Progenitor cell of endocrine pancreas (in vitro differentiated cells): ENCODE measurements around the gene SEMA3A. TPM values are rescaled to one million over a fixed set of nuclear protein-coding genes. Genes with fewer than 3 reads are reported as not detected.
A peak's percentile ranks its signal among the peaks of the same experiment; 100 is the strongest.

Source experiments
- DNase-seq: peaks from one replicate; pipeline ENCODE4 v3.0.0; 2021; ENCODE audit warnings: low spot score; ENCODE audit not compliant: unreplicated experiment
- H3K27ac Mint-ChIP-seq: 2 replicates; pipeline ENCODE4 v1.8.0; 2021; ENCODE audit warnings: mild to moderate bottlenecking, moderate library complexity, mixed read lengths
- H3K27me3 Mint-ChIP-seq: 2 replicates; pipeline ENCODE4 v1.8.0; 2021; ENCODE audit warnings: mixed read lengths
- H3K36me3 Mint-ChIP-seq: 2 replicates; pipeline ENCODE4 v1.8.0; 2022; ENCODE audit warnings: mixed read lengths; ENCODE audit not compliant: insufficient read depth
- H3K4me1 Mint-ChIP-seq: 2 replicates; pipeline ENCODE4 v1.8.0; 2021; ENCODE audit warnings: low read depth, mixed read lengths
- H3K4me3 Mint-ChIP-seq: 2 replicates; pipeline ENCODE4 v1.8.0; 2021; ENCODE audit warnings: low read depth, mild to moderate bottlenecking, moderate library complexity, mixed read lengths
- H3K9me3 Mint-ChIP-seq: 2 replicates; pipeline ENCODE4 v1.8.0; 2021; ENCODE audit warnings: low read depth, mixed read lengths
- CTCF ChIP-seq: fragments of 200-600 bp; sonication (generic); IDR thresholded peaks from one replicate; pipeline ENCODE4 v1.5.0; 2021; ENCODE audit warnings: antibody characterized with exemption, mild to moderate bottlenecking; ENCODE audit not compliant: unreplicated experiment
- total RNA-seq: library from RNA; stranded (reverse); gene quantifications from 2 replicates; pipeline ENCODE4 v1.2.1, GENCODE V29; 2021

Gene SEMA3A
- total RNA-seq, 1 donor from 2014 or later: 12.4 TPM

- Mint-ChIP-seq H3K4me1 (peaks cover 2% of the 10 kb centered on the region), H3K27me3 (no peaks in the 10 kb centered on the region), H3K27ac (no peak overlapping the region), H3K9me3 (no peaks in the 10 kb centered on the region), H3K4me3 (no peak overlapping the region), H3K36me3 (no peaks in the 10 kb centered on the region)
- TF ChIP-seq CTCF: no peak
- DNase-seq: no peak
These were observed 92.4 kb downstream of the SEMA3A start for GRCh38 chr7:84102213-84102612.

- DNase-seq: no peak
- H3K27me3 Mint-ChIP-seq: no peaks in the 10 kb centered on the region
- H3K4me3 Mint-ChIP-seq: no peak overlapping the region
- no peak overlapping the region for H3K27ac Mint-ChIP-seq
- H3K9me3 Mint-ChIP-seq: no peaks in the 10 kb centered on the region
- peaks cover 6% of the 10 kb centered on the region for H3K4me1 Mint-ChIP-seq
- no peaks in the 10 kb centered on the region for H3K36me3 Mint-ChIP-seq
- TF ChIP-seq CTCF: peak; percentile 19
These were observed 93.7 kb downstream of the SEMA3A start for GRCh38 chr7:84100866-84101265.

- Mint-ChIP-seq H3K9me3 (peaks cover 3% of the 10 kb centered on the region), H3K36me3 (no peaks in the 10 kb centered on the region), H3K4me1 (peaks cover 15% of the 10 kb centered on the region), H3K27ac (no peak overlapping the region), H3K4me3 (no peak overlapping the region), H3K27me3 (no peaks in the 10 kb centered on the region)
- TF ChIP-seq CTCF: no peak
- no peak for DNase-seq
These were observed 98.6 kb downstream of the SEMA3A start for GRCh38 chr7:84095971-84096370.

GRCh38 chr7:84092207-84092606 is 102.4 kb downstream of the SEMA3A start:
- DNase-seq: no peak
- no peak for TF ChIP-seq CTCF
- H3K27me3 Mint-ChIP-seq: no peaks in the 10 kb centered on the region
- H3K27ac Mint-ChIP-seq: peak overlapping the region; percentile 85
- peaks cover 3% of the 10 kb centered on the region for H3K9me3 Mint-ChIP-seq
- H3K36me3 Mint-ChIP-seq: no peaks in the 10 kb centered on the region
- peaks cover 18% of the 10 kb centered on the region for H3K4me1 Mint-ChIP-seq
- H3K4me3 Mint-ChIP-seq: no peak overlapping the region

GRCh38 chr7:84091318-84091717 is 103.3 kb downstream of the SEMA3A start:
- Mint-ChIP-seq H3K4me3 (no peak overlapping the region), H3K9me3 (peaks cover 3% of the 10 kb centered on the region), H3K27ac (no peak overlapping the region), H3K4me1 (peaks cover 15% of the 10 kb centered on the region), H3K27me3 (no peaks in the 10 kb centered on the region), H3K36me3 (no peaks in the 10 kb centered on the region)
- no peak for DNase-seq
- no peak for TF ChIP-seq CTCF

- Mint-ChIP-seq H3K9me3 (peaks cover 3% of the 10 kb centered on the region), H3K36me3 (no peaks in the 10 kb centered on the region), H3K27me3 (no peaks in the 10 kb centered on the region), H3K27ac (no peak overlapping the region), H3K4me3 (no peak overlapping the region), H3K4me1 (peaks cover 15% of the 10 kb centered on the region)
- TF ChIP-seq CTCF: no peak
- no peak for DNase-seq
These were observed 105.8 kb downstream of the SEMA3A start for GRCh38 chr7:84088802-84089201.
